Body of pancreas (tissue), 4 donors: ENCODE data around the gene KIF23.

Experiments
- POLR2A ChIP-seq, 3 donors: fragments of 450-650 bp; IDR thresholded peaks; one replicate each; pipeline ENCODE4 v1.6.1; 2016; ENCODE audit warnings: antibody characterized with exemption in 3 of 3, mild to moderate bottlenecking in 2 of 3
- TF ChIP-seq, protein P1 (sequence below), 7 experiments: fragments of 450-650 bp in 4 of 7; fragments of 200-600 bp in 3 of 7; sonication (generic) in 3 of 7; IDR thresholded peaks; one replicate each; pipeline ENCODE4 v1.5.1; 2016 to 2019; ENCODE audit warnings: antibody characterized with exemption in 7 of 7

DNA sequence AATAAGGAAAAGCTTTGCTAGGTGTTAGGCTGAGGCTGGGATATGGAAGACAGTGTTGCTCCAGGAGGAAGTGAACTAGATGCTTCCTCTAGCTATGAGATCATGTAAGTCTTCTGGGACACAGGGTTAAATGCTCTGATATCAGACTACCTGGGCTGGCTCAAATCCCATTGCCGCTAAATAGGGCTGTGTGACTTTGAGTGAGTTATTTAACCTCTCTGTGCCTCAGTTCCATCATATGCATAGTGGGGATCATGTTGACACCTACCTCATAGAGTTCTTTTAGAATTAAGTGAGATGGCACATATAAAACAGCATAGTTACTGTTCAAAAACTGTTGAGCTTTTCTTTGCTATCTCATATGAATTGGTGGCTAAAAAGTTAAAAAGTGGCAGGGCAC lies 51.1 kb downstream of the KIF23 start:
- TF ChIP-seq, protein P1, sequence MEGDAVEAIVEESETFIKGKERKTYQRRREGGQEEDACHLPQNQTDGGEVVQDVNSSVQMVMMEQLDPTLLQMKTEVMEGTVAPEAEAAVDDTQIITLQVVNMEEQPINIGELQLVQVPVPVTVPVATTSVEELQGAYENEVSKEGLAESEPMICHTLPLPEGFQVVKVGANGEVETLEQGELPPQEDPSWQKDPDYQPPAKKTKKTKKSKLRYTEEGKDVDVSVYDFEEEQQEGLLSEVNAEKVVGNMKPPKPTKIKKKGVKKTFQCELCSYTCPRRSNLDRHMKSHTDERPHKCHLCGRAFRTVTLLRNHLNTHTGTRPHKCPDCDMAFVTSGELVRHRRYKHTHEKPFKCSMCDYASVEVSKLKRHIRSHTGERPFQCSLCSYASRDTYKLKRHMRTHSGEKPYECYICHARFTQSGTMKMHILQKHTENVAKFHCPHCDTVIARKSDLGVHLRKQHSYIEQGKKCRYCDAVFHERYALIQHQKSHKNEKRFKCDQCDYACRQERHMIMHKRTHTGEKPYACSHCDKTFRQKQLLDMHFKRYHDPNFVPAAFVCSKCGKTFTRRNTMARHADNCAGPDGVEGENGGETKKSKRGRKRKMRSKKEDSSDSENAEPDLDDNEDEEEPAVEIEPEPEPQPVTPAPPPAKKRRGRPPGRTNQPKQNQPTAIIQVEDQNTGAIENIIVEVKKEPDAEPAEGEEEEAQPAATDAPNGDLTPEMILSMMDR (IDR thresholded peaks at IDR 0.05): no peak
- no peak for TF ChIP-seq POLR2A (IDR thresholded peaks at IDR 0.05)
